OCI-LY3 (cell line): ENCODE data around the gene DIP2C.
A peak's percentile ranks its signal among the peaks of the same experiment; 100 is the strongest.

Source experiments
- H2AFZ ChIP-seq: fragments of 200-600, 300-600 bp; shearing (Covaris generic); 2 replicates; pipeline ENCODE4 v1.6.0; 2014; ENCODE audit warnings: antibody characterized with exemption, low read depth, low read length
- H3K27ac ChIP-seq: fragments of 200-600, 300-600 bp; sonication (generic); 2 replicates; pipeline ENCODE4 v1.5.1; 2014; ENCODE audit warnings: mild to moderate bottlenecking, low read length, moderate library complexity, mixed read lengths
- H3K27me3 ChIP-seq: fragments of 200-600, 300-600 bp; sonication (generic); 2 replicates; pipeline ENCODE4 v1.6.1; 2014; ENCODE audit warnings: low read depth, low read length, mixed read lengths
- H3K36me3 ChIP-seq: fragments of 200-600, 300-600 bp; sonication (generic); replicated peaks from 2 replicates; pipeline ENCODE3; 2014; ENCODE audit warnings: low read depth, low read length, mixed read lengths
- H3K4me1 ChIP-seq: fragments of 300-600, 200-600 bp; sonication (generic); 2 replicates; pipeline ENCODE4 v1.6.1; 2014; ENCODE audit warnings: low read length, mixed read lengths
- H3K4me2 ChIP-seq: fragments of 200-600, 300-600 bp; sonication (generic); 2 replicates; pipeline ENCODE4 v1.6.1; 2014; ENCODE audit warnings: low read length, mixed read lengths
- H3K4me3 ChIP-seq: fragments of 300-600, 200-600 bp; sonication (generic); 2 replicates; pipeline ENCODE4 v1.5.1; 2014; ENCODE audit warnings: antibody characterized with exemption, mild to moderate bottlenecking, low read length, moderate library complexity
- H3K79me2 ChIP-seq: fragments of 300-600, 200-600 bp; shearing (Covaris generic); 2 replicates; pipeline ENCODE4 v1.6.1; 2014; ENCODE audit warnings: mild to moderate bottlenecking, low read length, mixed read lengths
- H3K9ac ChIP-seq: fragments of 300-600, 200-600 bp; shearing (Covaris generic); 2 replicates; pipeline ENCODE4 v1.6.0; 2014; ENCODE audit warnings: mild to moderate bottlenecking, low read length, moderate library complexity
- H3K9me3 ChIP-seq: fragments of 200-600, 300-600 bp; shearing (Covaris generic); 2 replicates; pipeline ENCODE4 v1.6.1; 2014; ENCODE audit warnings: low read length, mixed read lengths; ENCODE audit not compliant: insufficient read depth
- H4K20me1 ChIP-seq: fragments of 200-600, 300-600 bp; sonication (generic); 2 replicates; pipeline ENCODE4 v1.6.1; 2016; ENCODE audit warnings: low read length, mixed read lengths; ENCODE audit not compliant: insufficient read depth
- CTCF ChIP-seq: fragments of 200-600, 300-600 bp; sonication (generic); IDR thresholded peaks from 2 replicates; pipeline ENCODE4 v1.5.1; 2014; ENCODE audit warnings: antibody characterized with exemption, low read length, low read depth
- EZH2phosphoT487 ChIP-seq: fragments of 200-600 bp; shearing (Covaris generic); IDR thresholded peaks from 2 replicates; pipeline ENCODE4 v1.6.1; 2018; ENCODE audit warnings: antibody characterized with exemption, mixed run types, low read depth

Gene DIP2C

GRCh38 chr10:521261-522250 lies 167.9 kb downstream of the DIP2C start:
- Histone ChIP-seq H3K4me3 (no peak overlapping the region), H3K36me3 (no peaks in the 10 kb centered on the region), H3K9ac (no peak overlapping the region), H2AFZ (no peak overlapping the region), H3K4me1 (peaks cover 9% of the 10 kb centered on the region), H3K79me2 (no peaks in the 10 kb centered on the region), H3K4me2 (0 out of 2 replicates have a peak overlapping the region, but pooled peaks have one; percentile 9), H4K20me1 (no peaks in the 10 kb centered on the region), H3K27me3 (peaks cover 5% of the 10 kb centered on the region; the same call in 1 of the 2 replicates), H3K9me3 (no peaks in the 10 kb centered on the region; the same call in 1 of the 2 replicates), H3K27ac (no peak overlapping the region)
- no peak for TF ChIP-seq EZH2phosphoT487

DNA sequence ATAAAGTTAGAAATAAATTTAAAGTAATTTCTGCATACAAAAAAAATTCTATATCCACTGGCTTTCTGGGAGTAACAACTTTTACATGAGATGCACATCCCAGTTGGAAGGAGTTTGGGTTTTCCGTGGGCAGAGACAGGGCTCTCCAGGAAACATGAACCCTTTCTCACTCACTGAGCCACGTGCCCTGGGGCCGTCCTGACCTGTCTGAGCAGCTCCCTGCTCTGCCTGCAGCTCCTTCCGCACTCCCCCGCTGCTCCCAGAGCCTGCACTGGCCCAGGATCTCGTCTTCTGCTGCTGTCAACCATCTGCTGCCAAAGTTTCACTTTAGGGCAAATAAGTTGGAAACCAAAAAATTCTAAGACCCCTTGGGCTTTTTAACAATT lies 169.1 kb downstream of the DIP2C start:
- Histone ChIP-seq H4K20me1 (no peaks in the 10 kb centered on the region), H3K4me2 (no peak overlapping the region), H2AFZ (no peak overlapping the region), H3K4me1 (peaks cover 9% of the 10 kb centered on the region), H3K79me2 (no peaks in the 10 kb centered on the region), H3K4me3 (no peak overlapping the region), H3K9ac (no peak overlapping the region), H3K9me3 (no peaks in the 10 kb centered on the region), H3K36me3 (no peaks in the 10 kb centered on the region), H3K27me3 (peaks cover 5% of the 10 kb centered on the region; the same call in 1 of the 2 replicates), H3K27ac (no peak overlapping the region)
- TF ChIP-seq EZH2phosphoT487 (no peak), CTCF (no peak)

- no peaks in the 10 kb centered on the region for H3K36me3 ChIP-seq
- no peak overlapping the region for H3K4me2 ChIP-seq
- no peaks in the 10 kb centered on the region for H3K79me2 ChIP-seq
- H3K4me1 ChIP-seq = peaks cover 9% of the 10 kb centered on the region
- no peak overlapping the region for H2AFZ ChIP-seq
- H3K27ac ChIP-seq = no peak overlapping the region
- H4K20me1 ChIP-seq = no peaks in the 10 kb centered on the region
- H3K9me3 ChIP-seq = no peaks in the 10 kb centered on the region
- no peak overlapping the region for H3K4me3 ChIP-seq
- H3K9ac ChIP-seq = no peak overlapping the region
- TF ChIP-seq CTCF = no peak
- TF ChIP-seq EZH2phosphoT487 = no peak
- peaks cover 5% of the 10 kb centered on the region; the same call in 1 of the 2 replicates for H3K27me3 ChIP-seq
Measured at GRCh38 chr10:519716-520401, 169.6 kb downstream of the DIP2C start.

DNA sequence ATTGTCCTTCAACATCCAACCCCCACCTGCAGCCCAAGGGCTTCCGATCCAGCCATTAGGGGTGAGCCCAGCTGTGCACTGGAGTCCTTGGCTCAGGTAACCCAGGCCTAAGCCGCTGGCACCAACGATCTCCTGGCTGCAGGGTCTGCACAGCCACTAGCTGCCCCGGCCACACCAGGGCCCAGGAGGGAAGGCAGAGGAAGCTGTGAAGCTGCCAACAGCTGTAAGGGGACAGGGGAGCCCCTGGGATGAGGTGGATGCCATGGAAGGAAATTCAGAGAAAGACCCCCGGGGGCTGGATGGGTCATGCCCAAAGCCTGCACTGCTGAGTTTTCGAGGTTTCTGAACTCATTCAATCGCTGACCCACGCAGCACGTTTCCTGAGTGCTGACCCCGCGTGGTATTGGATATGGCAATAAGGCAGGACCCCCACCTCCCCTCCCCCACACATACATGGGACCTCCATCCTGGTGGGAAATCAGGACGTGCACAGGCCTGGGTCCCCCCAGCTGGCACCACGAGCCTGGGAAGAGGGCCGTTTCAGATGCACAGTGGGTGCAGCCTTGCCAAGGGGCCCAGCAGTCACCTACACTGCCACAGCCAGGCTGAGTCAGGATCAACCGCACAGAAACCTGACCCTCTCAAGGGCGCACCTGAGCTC lies 170.3 kb downstream of the DIP2C start:
- Histone ChIP-seq H3K27me3 (peaks cover 5% of the 10 kb centered on the region; the same call in 1 of the 2 replicates), H3K36me3 (no peaks in the 10 kb centered on the region), H4K20me1 (no peaks in the 10 kb centered on the region), H3K4me3 (no peak overlapping the region), H3K9me3 (no peaks in the 10 kb centered on the region), H3K79me2 (no peaks in the 10 kb centered on the region), H3K9ac (no peak overlapping the region), H3K4me1 (peaks cover 9% of the 10 kb centered on the region), H2AFZ (no peak overlapping the region), H3K27ac (no peak overlapping the region), H3K4me2 (no peak overlapping the region)
- no peak for TF ChIP-seq CTCF
- no peak for TF ChIP-seq EZH2phosphoT487
